HG02884 (cell line): ENCODE data around the gene ABHD12.
A peak's percentile ranks its signal among the peaks of the same experiment; 100 is the strongest.

Source experiments
- ATAC-seq: cut with Tn5 transposase; IDR thresholded peaks from one replicate; pipeline ENCODE4 v1.9.1; 2021; ENCODE audit warnings: mild to moderate bottlenecking, moderate library complexity; ENCODE audit not compliant: unreplicated experiment

Gene ABHD12

GRCh38 chr20:25382704-25383370, 7.8 kb downstream of the ABHD12 start:
- ATAC-seq: no peak

- no peak for ATAC-seq
Measured at GRCh38 chr20:25380945-25381614, 9.6 kb downstream of the ABHD12 start.

GRCh38 chr20:25378884-25379733, 11.5 kb downstream of the ABHD12 start:
- no peak for ATAC-seq

GRCh38 chr20:25378189-25378883, 12.3 kb downstream of the ABHD12 start:
- ATAC-seq: no peak

GRCh38 chr20:25376886-25377285, 13.7 kb downstream of the ABHD12 start:
- no peak for ATAC-seq

- no peak for ATAC-seq
Measured at GRCh38 chr20:25376236-25376635, 14.4 kb downstream of the ABHD12 start.

GRCh38 chr20:25374842-25375241, 15.8 kb downstream of the ABHD12 start:
- ATAC-seq: no peak

GRCh38 chr20:25372584-25373336, 17.9 kb downstream of the ABHD12 start:
- ATAC-seq: no peak

- ATAC-seq: no peak
Measured at GRCh38 chr20:25369971-25370370, 20.7 kb downstream of the ABHD12 start.

- no peak for ATAC-seq
Measured at GRCh38 chr20:25369529-25369928, 21.1 kb downstream of the ABHD12 start.

- ATAC-seq: no peak
Measured at GRCh38 chr20:25368976-25369375, 21.7 kb downstream of the ABHD12 start.

- ATAC-seq: no peak
Measured at GRCh38 chr20:25368526-25368925, 22.1 kb downstream of the ABHD12 start.

- ATAC-seq: no peak
Measured at GRCh38 chr20:25364879-25365699, 25.5 kb downstream of the ABHD12 start.

GRCh38 chr20:25364180-25364788, 26.4 kb downstream of the ABHD12 start:
- no peak for ATAC-seq

GRCh38 chr20:25361287-25361683, 29.4 kb downstream of the ABHD12 start:
- ATAC-seq: peak; percentile 4

GRCh38 chr20:25360631-25361286, 29.9 kb downstream of the ABHD12 start:
- ATAC-seq: peak; percentile 54

GRCh38 chr20:25356271-25356933, 34.2 kb downstream of the ABHD12 start:
- no peak for ATAC-seq

- ATAC-seq: no peak
Measured at GRCh38 chr20:25355866-25356265, 34.8 kb downstream of the ABHD12 start.
